ENCODE data around the gene DNAH7. TPM values are rescaled to one million over a fixed set of nuclear protein-coding genes. Genes with fewer than 3 reads are reported as not detected.

Gene DNAH7
- total RNA-seq, 1 donor from 2014 or later, result 1.2 TPM

GRCh38 chr2:195818106-195818505 lies 250.5 kb downstream of the DNAH7 start:
- no peak for FAIRE-seq
- Mint-ChIP-seq H3K27ac (ENCODE audit: unreplicated experiment) (no peak overlapping the region), H3K4me3 (ENCODE audit: unreplicated experiment) (no peak overlapping the region), H3K9me3 (ENCODE audit: unreplicated experiment) (no peaks in the 10 kb centered on the region), H3K4me1 (ENCODE audit: low read depth, unreplicated experiment) (peaks cover 16% of the 10 kb centered on the region), H3K36me3 (ENCODE audit: low read depth, unreplicated experiment) (no peaks in the 10 kb centered on the region), H3K27me3 (ENCODE audit: low read depth, unreplicated experiment) (no peaks in the 10 kb centered on the region)
- no peak for TF ChIP-seq EZH2 (IDR thresholded peaks at IDR 0.05; ENCODE audit: insufficient read depth, low read length)
- TF ChIP-seq, protein P1, sequence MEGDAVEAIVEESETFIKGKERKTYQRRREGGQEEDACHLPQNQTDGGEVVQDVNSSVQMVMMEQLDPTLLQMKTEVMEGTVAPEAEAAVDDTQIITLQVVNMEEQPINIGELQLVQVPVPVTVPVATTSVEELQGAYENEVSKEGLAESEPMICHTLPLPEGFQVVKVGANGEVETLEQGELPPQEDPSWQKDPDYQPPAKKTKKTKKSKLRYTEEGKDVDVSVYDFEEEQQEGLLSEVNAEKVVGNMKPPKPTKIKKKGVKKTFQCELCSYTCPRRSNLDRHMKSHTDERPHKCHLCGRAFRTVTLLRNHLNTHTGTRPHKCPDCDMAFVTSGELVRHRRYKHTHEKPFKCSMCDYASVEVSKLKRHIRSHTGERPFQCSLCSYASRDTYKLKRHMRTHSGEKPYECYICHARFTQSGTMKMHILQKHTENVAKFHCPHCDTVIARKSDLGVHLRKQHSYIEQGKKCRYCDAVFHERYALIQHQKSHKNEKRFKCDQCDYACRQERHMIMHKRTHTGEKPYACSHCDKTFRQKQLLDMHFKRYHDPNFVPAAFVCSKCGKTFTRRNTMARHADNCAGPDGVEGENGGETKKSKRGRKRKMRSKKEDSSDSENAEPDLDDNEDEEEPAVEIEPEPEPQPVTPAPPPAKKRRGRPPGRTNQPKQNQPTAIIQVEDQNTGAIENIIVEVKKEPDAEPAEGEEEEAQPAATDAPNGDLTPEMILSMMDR (IDR thresholded peaks at IDR 0.05; ENCODE audit: insufficient read depth, low read depth, low read length), result no peak
- Histone ChIP-seq H3K4me3 (ENCODE audit: insufficient read depth, low read depth, low read length) (no peak overlapping the region), H3K4me2 (ENCODE audit: low read length) (no peak overlapping the region), H3K27ac (ENCODE audit: low read depth, low read length) (no peak overlapping the region), H3K79me2 (ENCODE audit: insufficient read depth, low read length) (no peaks in the 10 kb centered on the region), H4K20me1 (ENCODE audit: insufficient read depth, low read length) (no peaks in the 10 kb centered on the region), H3K4me1 (ENCODE audit: insufficient read depth, low read length) (no peaks in the 10 kb centered on the region), H3K9me3 (ENCODE audit: insufficient read depth, low read depth, low read length) (no peaks in the 10 kb centered on the region), H2AFZ (ENCODE audit: low read depth, low read length) (no peak overlapping the region), H3K9ac (ENCODE audit: low read length) (no peak overlapping the region), H3K36me3 (ENCODE audit: insufficient read depth, low read length) (no peaks in the 10 kb centered on the region), H3K27me3 (ENCODE audit: insufficient read depth, low read length) (peaks cover 3% of the 10 kb centered on the region)
- DNase-seq (ENCODE audit: low read depth), result no peak

DNA sequence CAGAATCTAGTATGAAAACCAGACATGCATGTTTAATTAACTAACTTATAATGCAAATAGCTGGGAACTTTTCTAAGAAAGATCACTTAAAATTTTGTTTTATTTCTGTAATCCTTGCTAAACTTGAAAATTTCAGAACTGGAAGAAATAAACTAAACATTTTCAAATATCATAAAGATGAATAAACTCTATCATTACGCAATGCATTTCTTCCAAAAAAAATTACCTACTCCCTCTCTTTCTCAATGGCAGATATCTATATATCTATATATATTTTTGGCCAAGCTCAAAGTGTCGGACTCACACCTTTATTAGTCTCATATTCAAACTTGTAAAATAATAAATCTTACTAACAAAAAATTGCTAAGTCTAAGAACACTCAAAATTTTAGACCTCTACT lies 253.6 kb downstream of the DNAH7 start:
- no peaks in the 10 kb centered on the region for H3K9me3 ChIP-seq (ENCODE audit: insufficient read depth, low read depth, low read length)
- Mint-ChIP-seq H3K4me3 (ENCODE audit: unreplicated experiment) (no peak overlapping the region), H3K36me3 (ENCODE audit: low read depth, unreplicated experiment) (no peaks in the 10 kb centered on the region), H3K9me3 (ENCODE audit: unreplicated experiment) (no peaks in the 10 kb centered on the region), H3K27ac (ENCODE audit: unreplicated experiment) (no peak overlapping the region), H3K27me3 (ENCODE audit: low read depth, unreplicated experiment) (no peaks in the 10 kb centered on the region), H3K4me1 (ENCODE audit: low read depth, unreplicated experiment) (peaks cover 6% of the 10 kb centered on the region)
- no peak overlapping the region for H3K4me2 ChIP-seq (ENCODE audit: low read length)
- TF ChIP-seq EZH2 (IDR thresholded peaks at IDR 0.05; ENCODE audit: insufficient read depth, low read length), result no peak
- TF ChIP-seq, protein P1 (IDR thresholded peaks at IDR 0.05; ENCODE audit: insufficient read depth, low read depth, low read length), result no peak
- no peak for FAIRE-seq
- H3K36me3 ChIP-seq (ENCODE audit: insufficient read depth, low read length), result no peaks in the 10 kb centered on the region
- no peaks in the 10 kb centered on the region for H3K79me2 ChIP-seq (ENCODE audit: insufficient read depth, low read length)
- no peak overlapping the region for H3K27ac ChIP-seq (ENCODE audit: low read depth, low read length)
- no peak for DNase-seq (ENCODE audit: low read depth)
- H3K27me3 ChIP-seq (ENCODE audit: insufficient read depth, low read length), result peaks cover 3% of the 10 kb centered on the region
- H2AFZ ChIP-seq (ENCODE audit: low read depth, low read length), result no peak overlapping the region
- no peak overlapping the region for H3K4me3 ChIP-seq (ENCODE audit: insufficient read depth, low read depth, low read length)
- H4K20me1 ChIP-seq (ENCODE audit: insufficient read depth, low read length), result no peaks in the 10 kb centered on the region
- no peak overlapping the region for H3K9ac ChIP-seq (ENCODE audit: low read length)
- H3K4me1 ChIP-seq (ENCODE audit: insufficient read depth, low read length), result no peaks in the 10 kb centered on the region

- no peak overlapping the region for H3K27ac ChIP-seq (ENCODE audit: low read depth, low read length)
- no peaks in the 10 kb centered on the region for H4K20me1 ChIP-seq (ENCODE audit: insufficient read depth, low read length)
- no peak for TF ChIP-seq EZH2 (IDR thresholded peaks at IDR 0.05; ENCODE audit: insufficient read depth, low read length)
- TF ChIP-seq, protein P1 (IDR thresholded peaks at IDR 0.05; ENCODE audit: insufficient read depth, low read depth, low read length), result no peak
- no peaks in the 10 kb centered on the region for H3K36me3 ChIP-seq (ENCODE audit: insufficient read depth, low read length)
- Mint-ChIP-seq H3K9me3 (ENCODE audit: unreplicated experiment) (no peaks in the 10 kb centered on the region), H3K4me1 (ENCODE audit: low read depth, unreplicated experiment) (peaks cover 2% of the 10 kb centered on the region), H3K36me3 (ENCODE audit: low read depth, unreplicated experiment) (no peaks in the 10 kb centered on the region), H3K4me3 (ENCODE audit: unreplicated experiment) (no peak overlapping the region), H3K27me3 (ENCODE audit: low read depth, unreplicated experiment) (no peaks in the 10 kb centered on the region), H3K27ac (ENCODE audit: unreplicated experiment) (no peak overlapping the region)
- no peaks in the 10 kb centered on the region for H3K4me1 ChIP-seq (ENCODE audit: insufficient read depth, low read length)
- H3K9me3 ChIP-seq (ENCODE audit: insufficient read depth, low read depth, low read length), result no peaks in the 10 kb centered on the region
- no peaks in the 10 kb centered on the region for H3K27me3 ChIP-seq (ENCODE audit: insufficient read depth, low read length)
- no peak overlapping the region for H2AFZ ChIP-seq (ENCODE audit: low read depth, low read length)
- no peak for FAIRE-seq
- peak; percentile 10 for DNase-seq (ENCODE audit: low read depth)
- no peak overlapping the region for H3K4me3 ChIP-seq (ENCODE audit: insufficient read depth, low read depth, low read length)
- H3K79me2 ChIP-seq (ENCODE audit: insufficient read depth, low read length), result no peaks in the 10 kb centered on the region
- no peak overlapping the region for H3K9ac ChIP-seq (ENCODE audit: low read length)
- no peak overlapping the region for H3K4me2 ChIP-seq (ENCODE audit: low read length)
Observed at GRCh38 chr2:195813421-195813820, 255.2 kb downstream of the DNAH7 start.
